HG02642 (cell line): ENCODE measurements around the gene MED6.

ENCODE experiments used
- ATAC-seq: cut with Tn5 transposase; IDR thresholded peaks from one replicate; pipeline ENCODE4 v1.9.1; 2021; ENCODE audit warnings: mild to moderate bottlenecking; ENCODE audit not compliant: unreplicated experiment, poor library complexity

MED6 gene

GRCh38 chr14:70601162-70601561, 707 bp upstream of the MED6 start:
- ATAC-seq: no peak

GRCh38 chr14:70599345-70599744, 1.1 kb downstream of the MED6 start:
- ATAC-seq: no peak

GRCh38 chr14:70597731-70598130, 2.7 kb downstream of the MED6 start:
- ATAC-seq: no peak

GRCh38 chr14:70595443-70596185, 4.8 kb downstream of the MED6 start:
- no peak for ATAC-seq

GRCh38 chr14:70594461-70594860, 6.0 kb downstream of the MED6 start:
- no peak for ATAC-seq

- ATAC-seq: no peak
Measured at GRCh38 chr14:70585231-70585630, 15.2 kb downstream of the MED6 start.

- ATAC-seq: no peak
Measured at GRCh38 chr14:70576891-70577290, 23.6 kb downstream of the MED6 start.

- no peak for ATAC-seq
Measured at GRCh38 chr14:70573050-70573449, 27.4 kb downstream of the MED6 start.

GRCh38 chr14:70571139-70571538, 29.3 kb downstream of the MED6 start:
- ATAC-seq: no peak

- no peak for ATAC-seq
Measured at GRCh38 chr14:70567791-70568190, 32.7 kb downstream of the MED6 start.

GRCh38 chr14:70563869-70564268, 36.6 kb downstream of the MED6 start:
- no peak for ATAC-seq

GRCh38 chr14:70563417-70563816, 37.0 kb downstream of the MED6 start:
- ATAC-seq: no peak

- no peak for ATAC-seq
Measured at GRCh38 chr14:70558356-70558755, 42.1 kb downstream of the MED6 start.

- ATAC-seq: no peak
Measured at GRCh38 chr14:70555890-70556289, 44.6 kb downstream of the MED6 start.

GRCh38 chr14:70538087-70538486, 62.4 kb downstream of the MED6 start:
- no peak for ATAC-seq

- ATAC-seq: no peak
Measured at GRCh38 chr14:70536830-70537229, 63.6 kb downstream of the MED6 start.

GRCh38 chr14:70534904-70535303, 65.6 kb downstream of the MED6 start, which contains the start of gene ADAM20:
Gene ADAM20, minus strand, starts transcription at chr14:70535004. Its CDS starts 10,247 bp downstream, at chr14:70524757.
- no peak for ATAC-seq
